ENCODE results near the gene ADAMTS12.

The ADAMTS12 gene

GRCh38 chr5:33690374-33691135 lies 201.2 kb downstream of the ADAMTS12 start:
- no peak for DNase-seq
- Mint-ChIP-seq H3K27ac (no peak overlapping the region), H3K27me3 (no peaks in the 10 kb centered on the region), H3K9me3 (peaks cover 6% of the 10 kb centered on the region), H3K4me3 (no peak overlapping the region), H3K36me3 (ENCODE audit: low read depth) (no peaks in the 10 kb centered on the region), H3K4me1 (ENCODE audit: low read depth) (no peaks in the 10 kb centered on the region)

GRCh38 chr5:33688526-33688925 lies 203.3 kb downstream of the ADAMTS12 start:
- DNase-seq, result no peak
- Mint-ChIP-seq H3K9me3 (peaks cover 2% of the 10 kb centered on the region), H3K4me3 (no peak overlapping the region), H3K4me1 (ENCODE audit: low read depth) (no peaks in the 10 kb centered on the region), H3K27ac (no peak overlapping the region), H3K36me3 (ENCODE audit: low read depth) (no peaks in the 10 kb centered on the region), H3K27me3 (no peaks in the 10 kb centered on the region)

- H3K27ac Mint-ChIP-seq, result no peak overlapping the region
- H3K4me1 Mint-ChIP-seq (ENCODE audit: low read depth), result no peaks in the 10 kb centered on the region
These were observed 203.7 kb downstream of the ADAMTS12 start for GRCh38 chr5:33688066-33688465.

GRCh38 chr5:33685873-33686755 lies 205.7 kb downstream of the ADAMTS12 start:
- Mint-ChIP-seq H3K9me3 (no peaks in the 10 kb centered on the region), H3K27ac (no peak overlapping the region), H3K4me3 (no peak overlapping the region), H3K4me1 (ENCODE audit: low read depth) (no peaks in the 10 kb centered on the region), H3K27me3 (no peaks in the 10 kb centered on the region), H3K36me3 (ENCODE audit: low read depth) (no peaks in the 10 kb centered on the region)
- no peak for DNase-seq

More at GRCh38 chr5:33688066-33688465, 203.7 kb downstream of the ADAMTS12 start:
- Mint-ChIP-seq H3K9me3 (no peaks in the 10 kb centered on the region), H3K27me3 (no peaks in the 10 kb centered on the region), H3K36me3 (ENCODE audit: low read depth) (no peaks in the 10 kb centered on the region), H3K4me3 (no peak overlapping the region)
- no peak for DNase-seq

GRCh38 chr5:33684496-33685159 lies 207.2 kb downstream of the ADAMTS12 start:
- no peaks in the 10 kb centered on the region for H3K4me1 Mint-ChIP-seq (ENCODE audit: low read depth)
- H3K27me3 Mint-ChIP-seq, result no peaks in the 10 kb centered on the region
- H3K27ac Mint-ChIP-seq, result no peak overlapping the region
- no peaks in the 10 kb centered on the region for H3K36me3 Mint-ChIP-seq (ENCODE audit: low read depth)
- no peaks in the 10 kb centered on the region for H3K9me3 Mint-ChIP-seq
- no peak overlapping the region for H3K4me3 Mint-ChIP-seq
- DNase-seq, result no peak

GRCh38 chr5:33679791-33680190 lies 212.0 kb downstream of the ADAMTS12 start:
- Mint-ChIP-seq H3K9me3 (no peaks in the 10 kb centered on the region), H3K4me1 (ENCODE audit: low read depth) (no peaks in the 10 kb centered on the region), H3K36me3 (ENCODE audit: low read depth) (no peaks in the 10 kb centered on the region), H3K4me3 (no peak overlapping the region), H3K27ac (no peak overlapping the region), H3K27me3 (no peaks in the 10 kb centered on the region)
- DNase-seq, result no peak

- Mint-ChIP-seq H3K27me3 (no peaks in the 10 kb centered on the region), H3K9me3 (no peaks in the 10 kb centered on the region), H3K4me1 (ENCODE audit: low read depth) (no peaks in the 10 kb centered on the region), H3K27ac (no peak overlapping the region), H3K4me3 (no peak overlapping the region), H3K36me3 (ENCODE audit: low read depth) (no peaks in the 10 kb centered on the region)
- DNase-seq, result no peak
These were observed 215.8 kb downstream of the ADAMTS12 start for GRCh38 chr5:33675958-33676464.

GRCh38 chr5:33671700-33672291 lies 220.0 kb downstream of the ADAMTS12 start:
- Mint-ChIP-seq H3K27me3 (no peaks in the 10 kb centered on the region), H3K36me3 (ENCODE audit: low read depth) (no peaks in the 10 kb centered on the region), H3K27ac (no peak overlapping the region), H3K4me3 (no peak overlapping the region), H3K9me3 (no peaks in the 10 kb centered on the region), H3K4me1 (ENCODE audit: low read depth) (no peaks in the 10 kb centered on the region)
- no peak for DNase-seq

GRCh38 chr5:33662722-33663427 lies 228.9 kb downstream of the ADAMTS12 start:
- Mint-ChIP-seq H3K27ac (no peak overlapping the region), H3K27me3 (peaks cover 3% of the 10 kb centered on the region), H3K36me3 (ENCODE audit: low read depth) (no peaks in the 10 kb centered on the region), H3K4me3 (no peak overlapping the region), H3K4me1 (ENCODE audit: low read depth) (no peaks in the 10 kb centered on the region), H3K9me3 (no peaks in the 10 kb centered on the region)
- DNase-seq, result no peak

- Mint-ChIP-seq H3K27me3 (peaks cover 5% of the 10 kb centered on the region), H3K27ac (no peak overlapping the region), H3K36me3 (ENCODE audit: low read depth) (no peaks in the 10 kb centered on the region), H3K4me3 (no peak overlapping the region), H3K9me3 (no peaks in the 10 kb centered on the region), H3K4me1 (ENCODE audit: low read depth) (no peaks in the 10 kb centered on the region)
- no peak for DNase-seq
These were observed 232.1 kb downstream of the ADAMTS12 start for GRCh38 chr5:33659526-33660169.

GRCh38 chr5:33657804-33658440 lies 233.9 kb downstream of the ADAMTS12 start:
- DNase-seq, result no peak
- no peaks in the 10 kb centered on the region for H3K9me3 Mint-ChIP-seq
- H3K4me3 Mint-ChIP-seq, result no peak overlapping the region
- peaks cover 5% of the 10 kb centered on the region for H3K27me3 Mint-ChIP-seq
- H3K27ac Mint-ChIP-seq, result no peak overlapping the region
- H3K36me3 Mint-ChIP-seq (ENCODE audit: low read depth), result no peaks in the 10 kb centered on the region
- no peaks in the 10 kb centered on the region for H3K4me1 Mint-ChIP-seq (ENCODE audit: low read depth)

- H3K4me3 Mint-ChIP-seq, result no peak overlapping the region
- H3K27me3 Mint-ChIP-seq, result peaks cover 5% of the 10 kb centered on the region
- H3K4me1 Mint-ChIP-seq (ENCODE audit: low read depth), result no peaks in the 10 kb centered on the region
- H3K9me3 Mint-ChIP-seq, result no peaks in the 10 kb centered on the region
- H3K36me3 Mint-ChIP-seq (ENCODE audit: low read depth), result no peaks in the 10 kb centered on the region
- H3K27ac Mint-ChIP-seq, result no peak overlapping the region
- no peak for DNase-seq
These were observed 234.6 kb downstream of the ADAMTS12 start for GRCh38 chr5:33657176-33657575.

- Mint-ChIP-seq H3K4me3 (no peak overlapping the region), H3K36me3 (ENCODE audit: low read depth) (no peaks in the 10 kb centered on the region), H3K27ac (no peak overlapping the region), H3K9me3 (no peaks in the 10 kb centered on the region), H3K27me3 (peaks cover 2% of the 10 kb centered on the region), H3K4me1 (ENCODE audit: low read depth) (no peaks in the 10 kb centered on the region)
- no peak for DNase-seq
These were observed 240.9 kb downstream of the ADAMTS12 start for GRCh38 chr5:33650911-33651310.
